ENCODE measurements around the gene CSMD2. TPM values are rescaled to one million over a fixed set of nuclear protein-coding genes. Genes with fewer than 3 reads are reported as not detected.

CSMD2 gene
- total and polyA plus RNA-seq, 2 of the 4 experiments (the other 2 are of a cell fraction): under 0.01 to 0.36 TPM

DNA sequence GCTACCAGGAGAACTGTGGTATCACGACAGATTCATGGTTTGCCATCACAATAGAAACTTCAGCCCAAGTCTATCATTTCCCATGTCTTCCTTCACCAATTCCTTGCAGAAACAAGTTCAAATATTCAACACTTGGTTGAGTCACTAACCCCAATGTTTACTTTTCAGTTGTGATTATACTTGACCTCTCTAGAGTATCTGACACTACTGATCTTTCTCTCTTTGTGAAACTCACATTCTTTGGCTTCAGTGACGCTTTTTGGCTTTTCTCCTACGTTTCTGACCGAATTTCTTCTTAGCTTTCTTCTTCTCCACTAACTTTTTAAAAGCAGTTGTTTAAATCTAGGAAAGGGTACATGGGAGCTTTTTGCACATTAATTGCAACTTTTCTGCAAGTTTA, 350.0 kb downstream of the CSMD2 start:
- H2BK5ac ChIP-seq (ENCODE audit: low read depth, low read length, poor library complexity, severe bottlenecking): no peak overlapping the region
- in situ Hi-C loops (cut with MboI; ENCODE audit: low sequenced_read_pairs) (no loop called here), dilution Hi-C loops (cut with HindIII; ENCODE audit: low sequenced_read_pairs, unreplicated experiment) (no loop called here), intact Hi-C loops (cut with micrococcal nuclease) (no loop called here)
- POLR2A ChIA-PET (ENCODE audit: unreplicated experiment): no interaction called here
- no peak overlapping the region for H2BK120ac ChIP-seq (ENCODE audit: low read depth, low read length)
- H3K27me3 ChIP-seq (ENCODE audit: control insufficient read depth, insufficient read depth, low read length): no peaks in the 10 kb centered on the region
- H3K9ac ChIP-seq (ENCODE audit: low read depth, low read length): no peak overlapping the region
- no peak overlapping the region for H2BK20ac ChIP-seq (ENCODE audit: low read depth, low read length)
- H2AK9ac ChIP-seq (replicated peaks; ENCODE audit: low read depth, low read length, poor library complexity): no peak overlapping the region
- H3K14ac ChIP-seq (replicated peaks; ENCODE audit: low read depth, low read length): no peak overlapping the region
- no peak overlapping the region for H2AK5ac ChIP-seq (ENCODE audit: low read depth, low read length)
- no peaks in the 10 kb centered on the region for H3K9me1 ChIP-seq (ENCODE audit: insufficient read depth, low read length)
- H3K18ac ChIP-seq (ENCODE audit: low read depth, low read length): no peak overlapping the region
- H4K20me1 ChIP-seq (ENCODE audit: insufficient read depth, low read length): no peaks in the 10 kb centered on the region
- no peaks in the 10 kb centered on the region for H3K79me1 ChIP-seq (ENCODE audit: low read depth in 1 of 2, low read length in 2 of 2)
- H3K4ac ChIP-seq (ENCODE audit: low read depth, low read length): no peak overlapping the region
- ATAC-seq (ENCODE audit: low read depth) (peak; percentile 57), DNase-seq (peak; percentile 46)
- no peak overlapping the region for H3K56ac ChIP-seq (ENCODE audit: extremely low read depth, insufficient read depth, low read length)
- H3K4me3 ChIP-seq (ENCODE audit: insufficient read depth, low read depth, low read length): no peak overlapping the region
- H3K23ac ChIP-seq (ENCODE audit: low read depth, low read length): no peak overlapping the region
- CTCF ChIA-PET: no interaction called here
- no peak overlapping the region for H3K27ac ChIP-seq (ENCODE audit: insufficient read depth, low read length)
- no peaks in the 10 kb centered on the region for H3K36me3 ChIP-seq (ENCODE audit: control insufficient read depth, insufficient read depth, low read length)
- H4K8ac ChIP-seq (ENCODE audit: low read depth in 2 of 2, low read length in 2 of 2): no peak overlapping the region
- no peak overlapping the region for H2AFZ ChIP-seq (replicated peaks; ENCODE audit: low read length, poor library complexity)
- no peak overlapping the region for H3K4me2 ChIP-seq (ENCODE audit: low read depth, low read length)
- no peak for TF ChIP-seq SMC3 (IDR thresholded peaks at IDR 0.05; ENCODE audit: low read depth, low read length)
- TF ChIP-seq CTCF (conservative IDR thresholded peaks at IDR 0.05; ENCODE audit: low read depth, low read length): no peak
- no peak for TF ChIP-seq CHD1 (IDR thresholded peaks at IDR 0.05; ENCODE audit: low read depth, low read length)
- TF ChIP-seq RAD21 (IDR thresholded peaks at IDR 0.05; ENCODE audit: low read length): no peak
- TF ChIP-seq MAZ (IDR thresholded peaks at IDR 0.05; ENCODE audit: borderline replicate concordance, low read depth, low read length): no peak
- TF ChIP-seq POLR2A (IDR thresholded peaks at IDR 0.05; ENCODE audit: low read depth, low read length): no peak
- TF ChIP-seq CEBPB (IDR thresholded peaks at IDR 0.05; ENCODE audit: low read depth, low read length): no peak
- TF ChIP-seq MXI1 (IDR thresholded peaks at IDR 0.05; ENCODE audit: borderline replicate concordance, low read depth, low read length): no peak
- no peak for TF ChIP-seq BHLHE40 (IDR thresholded peaks at IDR 0.05; ENCODE audit: low read depth, low read length)
- no peak overlapping the region for H2BK15ac ChIP-seq (ENCODE audit: low read depth, low read length)
- no TSS peak for BruUV-seq (replicated peaks)
- 60% methylated on average over 1 of the region's 4 CpGs; no CpG with 5 or more reads in 1 of the 2 experiments for WGBS, 2 experiments (ENCODE audit: extremely low coverage in 2 of 2, insufficient read length in 1 of 2)
- H4K5ac ChIP-seq (ENCODE audit: low read depth, low read length): no peak overlapping the region
- H4K91ac ChIP-seq (ENCODE audit: insufficient read depth, low read depth, low read length): no peak overlapping the region
- H3K4me1 ChIP-seq (ENCODE audit: control insufficient read depth, insufficient read depth, low read length): no peaks in the 10 kb centered on the region; the same call in 1 of the 2 replicates
- peaks cover 19% of the 10 kb centered on the region for H3K9me3 ChIP-seq (ENCODE audit: control insufficient read depth, insufficient read depth, low read length)
